H1 (cell line): ENCODE data around the gene MRPL28.

Experiments
- CBX8 ChIP-seq: fragments of 300-800, 300-1000 bp; sonication (generic); IDR thresholded peaks from 2 replicates; pipeline ENCODE4 v1.7.1; 2016; ENCODE audit warnings: low read depth, low read length, borderline replicate concordance
- EZH2 ChIP-seq: fragments of 200-600 bp; sonication (generic); IDR thresholded peaks from 2 replicates; pipeline ENCODE4 v1.7.1; 2012; ENCODE audit warnings: low read depth, mild to moderate bottlenecking, moderate library complexity, low read length, inconsistent platforms; ENCODE audit not compliant: severe bottlenecking
- GTF2F1 ChIP-seq: IDR thresholded peaks from 2 replicates; pipeline ENCODE4 v1.6.1; 2012; ENCODE audit warnings: low read depth, low read length, improper control_type of control experiment, borderline replicate concordance
- NRF1 ChIP-seq: IDR thresholded peaks from 2 replicates; pipeline ENCODE4 v1.6.1; 2011; ENCODE audit warnings: mild to moderate bottlenecking, low read depth, low read length, improper control_type of control experiment
- POLR2AphosphoS5 ChIP-seq: IDR thresholded peaks from 2 replicates; pipeline ENCODE4 v1.6.1; 2011; ENCODE audit warnings: low read depth, low read length
- RFX5 ChIP-seq: IDR thresholded peaks from 2 replicates; pipeline ENCODE4 v1.6.1; 2011; ENCODE audit warnings: low read depth, low read length, improper control_type of control experiment, borderline replicate concordance
- TAF1 ChIP-seq: IDR thresholded peaks from 2 replicates; pipeline ENCODE4 v1.6.1; 2011; ENCODE audit warnings: mild to moderate bottlenecking, low read depth, low read length
- TF ChIP-seq, protein P1 (sequence below), 3 experiments: IDR thresholded peaks; 1 replicate in 2 of 3; 2 replicates in 1 of 3; pipeline versions ENCODE4 v1.5.1 to v1.6.1; 2011; ENCODE audit warnings: low read length in 3 of 3, mild to moderate bottlenecking in 3 of 3, inconsistent platforms in 2 of 3, low read depth in 1 of 3, moderate library complexity in 1 of 3; ENCODE audit not compliant: insufficient read depth in 1 of 3; ENCODE audit errors: control extremely low read depth in 1 of 3

DNA sequence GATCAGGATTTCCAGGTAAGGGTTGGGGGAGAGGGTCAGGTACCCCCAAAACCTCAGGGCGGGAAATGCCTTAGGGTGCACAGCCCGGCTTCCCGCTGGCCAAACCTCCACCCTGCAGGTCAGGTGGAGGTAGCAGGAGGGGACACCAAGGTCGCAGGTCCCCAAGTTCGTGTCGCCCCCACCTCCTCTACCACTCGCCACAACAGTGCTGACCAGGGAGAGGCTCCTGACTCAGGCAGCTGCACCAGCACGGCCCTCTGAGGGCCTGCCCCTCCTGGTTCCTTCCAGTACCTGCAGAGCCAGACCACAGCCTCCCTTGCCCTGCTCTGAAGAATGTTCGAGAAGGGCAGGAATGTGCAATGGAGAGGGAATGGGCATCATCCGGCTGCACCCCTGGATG lies 3.9 kb downstream of the MRPL28 start:
- TF ChIP-seq EZH2 (no peak), RFX5 (no peak), TAF1 (no peak), NRF1 (no peak), POLR2AphosphoS5 (no peak), CBX8 (no peak), GTF2F1 (no peak)
- TF ChIP-seq, protein P1, sequence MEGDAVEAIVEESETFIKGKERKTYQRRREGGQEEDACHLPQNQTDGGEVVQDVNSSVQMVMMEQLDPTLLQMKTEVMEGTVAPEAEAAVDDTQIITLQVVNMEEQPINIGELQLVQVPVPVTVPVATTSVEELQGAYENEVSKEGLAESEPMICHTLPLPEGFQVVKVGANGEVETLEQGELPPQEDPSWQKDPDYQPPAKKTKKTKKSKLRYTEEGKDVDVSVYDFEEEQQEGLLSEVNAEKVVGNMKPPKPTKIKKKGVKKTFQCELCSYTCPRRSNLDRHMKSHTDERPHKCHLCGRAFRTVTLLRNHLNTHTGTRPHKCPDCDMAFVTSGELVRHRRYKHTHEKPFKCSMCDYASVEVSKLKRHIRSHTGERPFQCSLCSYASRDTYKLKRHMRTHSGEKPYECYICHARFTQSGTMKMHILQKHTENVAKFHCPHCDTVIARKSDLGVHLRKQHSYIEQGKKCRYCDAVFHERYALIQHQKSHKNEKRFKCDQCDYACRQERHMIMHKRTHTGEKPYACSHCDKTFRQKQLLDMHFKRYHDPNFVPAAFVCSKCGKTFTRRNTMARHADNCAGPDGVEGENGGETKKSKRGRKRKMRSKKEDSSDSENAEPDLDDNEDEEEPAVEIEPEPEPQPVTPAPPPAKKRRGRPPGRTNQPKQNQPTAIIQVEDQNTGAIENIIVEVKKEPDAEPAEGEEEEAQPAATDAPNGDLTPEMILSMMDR (IDR thresholded peaks at IDR 0.05; ENCODE audit: control extremely low read depth in 1 of 3, insufficient read depth in 1 of 3, low read depth in 1 of 3, low read length in 3 of 3), result no peak
